ENCODE results near the gene CTSE. TPM values are rescaled to one million over a fixed set of nuclear protein-coding genes. Genes with fewer than 3 reads are reported as not detected.

Gene CTSE
- polyA plus RNA-seq, 4 donors: 0.11 to 0.82 (median 0.22) TPM

DNA sequence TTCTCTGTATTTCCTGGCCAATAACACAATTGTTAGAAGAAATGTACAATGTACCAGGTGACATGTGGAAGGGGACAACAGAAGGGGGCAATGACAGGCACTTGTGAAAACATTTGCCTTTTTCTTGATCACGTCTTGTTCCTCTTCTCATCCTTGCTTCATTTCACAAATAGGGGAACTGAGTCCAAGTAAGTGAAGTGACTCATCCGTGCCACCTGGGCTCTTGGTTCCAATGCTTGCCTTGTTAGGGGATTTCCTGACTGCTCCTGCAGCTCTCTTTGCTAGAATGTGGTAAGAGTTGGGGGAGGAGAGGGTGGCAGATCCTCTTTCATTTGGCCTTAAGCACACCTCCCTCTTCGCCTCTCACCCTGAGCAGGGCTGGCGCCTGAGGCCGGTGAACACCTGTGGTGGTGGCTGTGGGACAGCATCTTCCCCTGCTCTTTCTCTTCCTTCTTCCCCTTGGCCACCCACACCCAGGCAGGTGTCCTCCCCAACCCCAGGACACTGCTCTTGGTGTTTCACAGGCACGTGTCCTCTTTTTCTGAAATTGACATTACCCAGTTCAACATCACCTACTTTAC, 27.1 kb upstream of the CTSE start:
- no peak for DNase-seq (ENCODE audit: low read depth in 4 of 4, low spot score in 3 of 4)

GRCh38 chr1:206049919-206050600, 26.4 kb upstream of the CTSE start:
- no peak for DNase-seq (ENCODE audit: low read depth in 4 of 4, low spot score in 3 of 4)

- DNase-seq (ENCODE audit: low read depth in 4 of 4, low spot score in 3 of 4): no peak
Observed at GRCh38 chr1:206049293-206049692, 25.6 kb upstream of the CTSE start.

GRCh38 chr1:206048582-206048981, 24.9 kb upstream of the CTSE start:
- no peak for DNase-seq (ENCODE audit: low read depth in 4 of 4, low spot score in 3 of 4)

GRCh38 chr1:206047271-206047670, 23.6 kb upstream of the CTSE start:
- DNase-seq (ENCODE audit: low read depth in 4 of 4, low spot score in 3 of 4): no peak

- peak in 2 of 4 donors; percentile 47 to 64 for DNase-seq (ENCODE audit: low read depth in 4 of 4, low spot score in 3 of 4)
Observed at GRCh38 chr1:206041640-206042039, 17.9 kb upstream of the CTSE start.

DNA sequence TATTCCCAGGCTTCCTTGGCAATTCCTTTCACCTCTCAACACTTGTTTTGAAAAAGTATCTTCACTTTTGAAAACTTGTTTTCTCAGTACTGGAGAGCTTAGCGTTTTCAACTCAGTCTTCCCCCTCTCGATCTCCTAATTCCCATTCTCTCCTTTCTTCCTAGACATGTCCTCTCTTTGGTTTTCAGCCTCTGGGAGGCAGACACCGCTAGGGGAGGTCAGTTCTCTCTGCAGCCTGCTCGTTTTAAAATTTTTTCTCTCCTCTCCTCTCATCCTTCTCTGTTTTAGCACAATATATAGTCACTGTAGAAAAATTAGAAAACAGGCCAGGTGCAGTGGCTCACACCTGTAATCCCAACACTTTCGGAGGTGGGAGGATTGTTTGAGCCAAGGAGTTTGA, 16.6 kb upstream of the CTSE start:
- DNase-seq (ENCODE audit: low read depth in 4 of 4, low spot score in 3 of 4): no peak

DNA sequence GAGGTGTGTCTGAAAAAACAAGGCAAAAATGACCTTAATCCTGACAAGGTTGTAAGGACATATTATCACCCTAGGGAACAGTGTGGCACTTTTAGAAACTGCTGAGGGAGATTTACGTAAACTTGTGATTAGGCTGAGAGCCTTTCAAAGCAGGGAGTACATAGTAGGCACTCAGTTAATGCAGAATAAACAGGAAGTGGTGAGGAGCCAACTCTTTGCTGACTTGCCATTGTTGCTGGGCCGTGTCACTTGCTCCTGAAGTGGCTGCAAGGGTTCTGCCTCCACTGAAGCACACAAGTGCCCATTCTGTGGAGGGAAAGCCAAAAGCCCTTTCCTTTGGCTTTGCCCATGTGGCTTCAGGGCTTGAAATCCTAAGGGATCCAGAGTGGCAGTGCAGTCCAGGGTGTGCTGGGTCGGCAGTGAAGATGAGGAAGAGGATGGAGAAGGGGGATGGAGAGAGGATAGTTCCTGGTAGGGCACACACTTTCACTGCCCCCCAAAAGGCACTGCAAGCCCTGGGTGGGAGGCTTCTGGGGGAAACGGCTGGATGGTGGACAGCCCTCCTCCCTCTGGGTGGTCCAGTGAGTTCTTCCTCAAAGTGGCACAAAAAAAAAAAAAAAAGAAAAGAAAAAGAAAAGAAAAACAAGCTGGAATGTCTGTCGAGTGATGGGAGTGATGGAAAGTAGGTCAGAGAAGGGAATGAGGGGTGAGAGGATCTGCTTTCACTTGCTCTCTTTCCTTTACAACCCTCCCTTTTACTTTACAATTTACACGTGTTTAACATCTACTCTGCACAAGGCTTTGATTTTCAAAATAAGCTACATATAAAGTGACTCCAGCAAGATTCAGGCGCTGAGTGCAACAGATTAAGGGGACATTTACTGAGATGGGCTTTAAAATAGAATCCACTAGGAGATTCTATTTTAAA, 15.6 kb upstream of the CTSE start:
- DNase-seq (ENCODE audit: low read depth in 4 of 4, low spot score in 3 of 4): peak in 1 of 4 donors; percentile 45

DNA sequence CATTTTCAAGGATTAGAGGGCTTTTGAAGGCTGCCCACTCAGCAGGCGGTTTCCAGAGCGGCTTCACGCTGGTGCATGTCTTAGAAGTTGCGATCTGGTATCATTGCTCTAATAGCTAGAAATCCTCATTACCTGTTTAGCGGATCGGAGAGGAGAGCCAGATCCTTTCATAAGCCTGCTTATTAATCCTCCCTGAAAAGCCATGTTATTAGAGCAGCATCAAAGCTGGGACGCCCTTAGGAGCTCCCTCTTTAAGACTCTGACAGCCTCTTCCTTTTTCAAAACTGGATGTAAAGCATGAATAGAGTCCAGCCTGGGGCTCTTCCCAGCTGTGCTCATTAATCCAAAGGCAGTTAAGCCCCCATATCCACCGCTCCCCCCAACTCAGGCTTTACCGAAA, 13.9 kb upstream of the CTSE start:
- DNase-seq (ENCODE audit: low read depth in 4 of 4, low spot score in 3 of 4): no peak

DNA sequence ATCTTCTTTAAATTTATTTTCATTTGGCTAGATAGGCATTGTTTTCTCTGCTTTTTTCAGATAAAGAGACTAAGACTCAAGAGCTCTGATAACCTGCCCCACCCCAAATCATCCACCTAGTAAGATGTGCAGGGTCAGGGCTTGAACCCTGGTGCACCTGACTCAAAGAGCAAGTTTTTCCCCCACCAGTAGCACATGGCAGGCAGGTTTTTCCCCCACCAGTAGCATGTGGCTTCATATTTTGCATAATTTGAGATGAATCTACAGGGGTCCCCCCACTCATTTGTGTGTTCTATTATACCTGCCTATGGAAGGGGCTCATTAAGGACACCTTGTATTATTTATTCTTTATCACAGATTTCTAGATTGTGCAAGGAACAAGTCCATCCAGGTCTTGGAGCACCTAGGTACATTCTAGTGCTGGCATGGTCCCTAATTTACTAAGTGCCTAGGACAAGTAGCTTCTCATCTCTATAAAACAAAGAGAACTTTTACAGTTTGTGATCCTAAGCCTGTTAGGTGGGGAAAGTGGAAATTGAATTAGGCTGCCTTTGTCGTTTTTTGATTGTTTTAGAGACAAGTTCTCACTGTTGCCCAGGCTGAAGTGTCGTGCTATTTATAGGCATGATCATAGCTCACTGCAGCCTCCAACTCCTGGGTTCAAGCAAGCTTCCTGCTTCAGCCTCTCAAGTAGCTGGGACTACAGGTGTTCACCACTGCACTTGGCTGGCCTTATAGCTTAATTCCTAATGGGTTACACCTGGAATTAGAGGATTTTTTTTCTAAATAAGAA, 13.2 kb upstream of the CTSE start:
- DNase-seq (ENCODE audit: low read depth in 4 of 4, low spot score in 3 of 4): no peak

DNA sequence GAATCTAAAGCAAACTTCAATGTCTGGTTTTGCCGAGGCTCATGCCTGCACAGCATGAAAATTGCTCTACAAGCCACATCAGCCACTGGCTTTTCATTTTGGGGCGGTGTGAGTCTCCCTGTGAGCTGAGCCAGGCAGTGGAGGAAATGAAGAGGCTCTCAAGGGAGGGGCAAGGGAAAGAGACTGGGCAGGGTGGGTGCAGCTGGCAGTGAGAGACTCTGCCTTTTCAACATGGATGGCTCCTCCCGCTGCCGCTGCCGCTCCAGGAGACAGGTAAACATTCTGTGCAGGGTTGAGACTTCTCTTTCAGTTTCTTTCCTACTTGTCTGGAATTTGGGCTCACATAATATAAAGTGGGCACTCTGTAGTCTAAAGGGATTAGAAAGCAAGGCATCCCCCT, 11.3 kb upstream of the CTSE start:
- DNase-seq (ENCODE audit: low read depth in 4 of 4, low spot score in 3 of 4): no peak

GRCh38 chr1:206032380-206033140, 8.9 kb upstream of the CTSE start:
- no peak for DNase-seq (ENCODE audit: low read depth in 4 of 4, low spot score in 3 of 4)

DNA sequence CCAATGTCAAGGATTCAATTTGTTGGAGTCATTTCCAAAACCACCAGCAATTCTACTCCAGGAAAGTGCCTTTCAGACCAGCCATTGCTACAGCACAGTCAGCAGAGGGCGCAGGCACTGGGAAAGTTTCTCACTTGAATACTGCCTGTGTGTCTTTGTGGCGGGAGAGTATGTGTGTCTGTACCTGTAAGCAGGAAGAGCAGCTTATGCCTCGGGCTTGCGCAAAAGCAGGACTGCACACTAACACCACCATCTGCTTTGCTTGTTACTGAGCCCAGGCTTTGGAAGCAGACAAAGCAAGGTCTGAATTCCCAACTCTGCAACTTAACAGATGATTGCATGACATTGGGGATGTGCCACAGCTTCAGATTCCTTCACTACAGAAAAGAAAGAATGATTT, 7.0 kb upstream of the CTSE start:
- peak in 2 of 4 donors; percentile 36 to 50 for DNase-seq (ENCODE audit: low read depth in 4 of 4, low spot score in 3 of 4)

DNA sequence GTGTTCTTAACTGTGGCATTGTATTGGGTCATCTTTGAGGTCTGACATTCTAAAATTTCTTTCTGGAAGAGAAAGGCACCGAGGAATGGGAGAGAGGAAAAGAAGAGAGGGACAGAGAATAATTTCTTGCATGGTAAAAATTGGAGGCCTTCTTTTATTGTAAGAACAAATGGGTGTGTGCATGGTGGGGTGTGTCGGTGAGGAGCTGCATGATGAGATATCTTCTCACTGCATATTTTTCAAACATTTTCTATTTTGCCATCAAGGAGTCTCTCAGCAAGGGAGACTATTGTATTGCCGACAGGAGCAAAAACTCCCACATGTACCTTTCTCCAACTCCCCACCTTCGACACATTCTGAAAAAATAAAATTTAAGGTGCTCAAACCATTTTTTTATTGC, 6.5 kb upstream of the CTSE start:
- DNase-seq (ENCODE audit: low read depth in 4 of 4, low spot score in 3 of 4): no peak

- DNase-seq (ENCODE audit: low read depth in 4 of 4, low spot score in 3 of 4): no peak
Observed at GRCh38 chr1:206029484-206029883, 5.8 kb upstream of the CTSE start.

- no peak for DNase-seq (ENCODE audit: low read depth in 4 of 4, low spot score in 3 of 4)
Observed at GRCh38 chr1:206025283-206025820, 1.7 kb upstream of the CTSE start.

DNA sequence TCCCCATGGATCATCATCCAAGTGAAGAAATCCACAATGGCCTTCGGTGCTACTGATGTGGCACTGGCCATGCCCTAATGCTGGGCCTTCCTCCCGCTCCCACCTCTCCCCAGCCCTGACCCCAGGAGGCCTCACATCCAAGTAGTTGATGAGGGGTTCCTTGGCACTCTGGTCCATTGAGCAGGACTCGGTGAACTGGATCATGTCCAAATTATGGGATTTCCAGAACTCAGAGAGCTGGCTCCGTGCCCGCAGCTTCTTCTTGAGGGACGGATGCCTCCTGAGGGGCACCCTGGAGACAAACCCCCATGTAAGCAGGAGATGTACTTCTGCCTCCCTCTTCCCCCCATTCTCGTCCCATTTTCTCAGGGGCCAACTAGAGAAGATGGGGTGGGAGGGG, 929 bp downstream of the CTSE start:
- no peak for DNase-seq (ENCODE audit: low read depth in 4 of 4, low spot score in 3 of 4)

DNA sequence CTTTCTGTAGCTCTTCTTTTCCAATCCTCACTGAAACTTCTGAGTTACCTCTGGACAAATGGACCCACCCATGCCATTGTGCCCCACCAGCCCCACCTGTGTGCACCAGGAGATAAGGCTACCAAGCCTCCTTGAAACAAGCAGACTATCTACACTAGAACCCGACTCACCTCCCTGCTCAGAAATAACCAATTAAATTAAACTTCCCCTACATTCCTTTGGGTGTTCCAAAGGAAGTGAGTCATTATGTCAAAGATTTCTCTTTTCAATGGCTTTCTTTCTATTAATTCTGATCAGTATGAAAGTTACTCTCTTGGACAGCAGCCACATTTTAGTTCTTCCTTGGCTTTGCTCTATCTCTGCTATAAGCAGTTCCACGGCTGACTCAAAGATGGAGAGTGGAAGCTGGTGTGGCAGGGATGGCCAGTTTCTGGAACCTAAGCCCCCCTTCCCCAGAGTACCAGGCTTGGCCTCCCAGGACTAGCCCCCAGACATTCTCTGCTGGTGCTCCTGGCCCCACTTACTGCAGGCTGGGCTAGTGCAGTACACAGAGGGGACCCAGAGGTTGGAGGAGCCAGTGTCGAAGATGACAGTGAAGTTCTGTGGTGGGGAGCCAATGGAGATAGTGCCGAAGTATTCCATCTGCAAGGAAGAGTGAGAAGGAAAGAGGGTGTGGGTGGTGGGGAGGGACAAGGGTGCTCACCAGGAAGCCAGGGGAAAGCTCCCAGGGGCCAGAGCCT, 1.9 kb downstream of the CTSE start:
- no peak for DNase-seq (ENCODE audit: low read depth in 4 of 4, low spot score in 3 of 4)

- DNase-seq (ENCODE audit: low read depth in 4 of 4, low spot score in 3 of 4): no peak
Observed at GRCh38 chr1:206021008-206021625, 2.6 kb downstream of the CTSE start.
